ENCODE data around the gene PTH1R. TPM values are rescaled to one million over a fixed set of nuclear protein-coding genes. Genes with fewer than 3 reads are reported as not detected.

The PTH1R gene
- total RNA-seq, 1 donor from 2014 or later: not detected

- H3K27ac Mint-ChIP-seq: no peak overlapping the region
- no peak overlapping the region for H3K9ac ChIP-seq
- no peak overlapping the region for H3K4me3 ChIP-seq
- H3F3A ChIP-seq (ENCODE audit: low read depth): peaks cover 3% of the 10 kb centered on the region
- no peaks in the 10 kb centered on the region for H3K4me1 ChIP-seq
- no peak overlapping the region for H3K4me3 Mint-ChIP-seq
- H3K4me2 ChIP-seq: no peak overlapping the region
- no peak overlapping the region for H3K27ac ChIP-seq
- no peaks in the 10 kb centered on the region for H3K79me2 ChIP-seq (ENCODE audit: low read depth)
- TF ChIP-seq EZH2phosphoT487 (IDR thresholded peaks at IDR 0.05): no peak
- TF ChIP-seq EZH2 (IDR thresholded peaks at IDR 0.05): no peak
- TF ChIP-seq, protein P1, sequence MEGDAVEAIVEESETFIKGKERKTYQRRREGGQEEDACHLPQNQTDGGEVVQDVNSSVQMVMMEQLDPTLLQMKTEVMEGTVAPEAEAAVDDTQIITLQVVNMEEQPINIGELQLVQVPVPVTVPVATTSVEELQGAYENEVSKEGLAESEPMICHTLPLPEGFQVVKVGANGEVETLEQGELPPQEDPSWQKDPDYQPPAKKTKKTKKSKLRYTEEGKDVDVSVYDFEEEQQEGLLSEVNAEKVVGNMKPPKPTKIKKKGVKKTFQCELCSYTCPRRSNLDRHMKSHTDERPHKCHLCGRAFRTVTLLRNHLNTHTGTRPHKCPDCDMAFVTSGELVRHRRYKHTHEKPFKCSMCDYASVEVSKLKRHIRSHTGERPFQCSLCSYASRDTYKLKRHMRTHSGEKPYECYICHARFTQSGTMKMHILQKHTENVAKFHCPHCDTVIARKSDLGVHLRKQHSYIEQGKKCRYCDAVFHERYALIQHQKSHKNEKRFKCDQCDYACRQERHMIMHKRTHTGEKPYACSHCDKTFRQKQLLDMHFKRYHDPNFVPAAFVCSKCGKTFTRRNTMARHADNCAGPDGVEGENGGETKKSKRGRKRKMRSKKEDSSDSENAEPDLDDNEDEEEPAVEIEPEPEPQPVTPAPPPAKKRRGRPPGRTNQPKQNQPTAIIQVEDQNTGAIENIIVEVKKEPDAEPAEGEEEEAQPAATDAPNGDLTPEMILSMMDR (IDR thresholded peaks at IDR 0.05): no peak
- H3K27me3 Mint-ChIP-seq (ENCODE audit: insufficient read depth, low read depth): peaks cover 8% of the 10 kb centered on the region
- H3K36me3 ChIP-seq: peaks cover 16% of the 10 kb centered on the region
- H3K27me3 ChIP-seq: no peaks in the 10 kb centered on the region
- peaks cover 3% of the 10 kb centered on the region for H3K9me3 Mint-ChIP-seq
- DNase-seq (ENCODE audit: low spot score): no peak
- peaks cover 7% of the 10 kb centered on the region for H4K20me1 ChIP-seq (ENCODE audit: low read depth)
- no peaks in the 10 kb centered on the region for H3K4me1 Mint-ChIP-seq
- peaks cover 47% of the 10 kb centered on the region for H3K36me3 Mint-ChIP-seq
- H3K9me3 ChIP-seq (ENCODE audit: low read depth): no peaks in the 10 kb centered on the region
- H2AFZ ChIP-seq (replicated peaks): no peak overlapping the region
These were observed 41.1 kb downstream of the PTH1R start for GRCh38 chr3:46918634-46919033.

GRCh38 chr3:46921041-46921440, 43.5 kb downstream of the PTH1R start:
- Histone ChIP-seq H3K27me3 (no peaks in the 10 kb centered on the region), H2AFZ (replicated peaks) (no peak overlapping the region), H3K36me3 (peaks cover 16% of the 10 kb centered on the region), H3K9ac (no peak overlapping the region), H3K79me2 (ENCODE audit: low read depth) (no peaks in the 10 kb centered on the region), H4K20me1 (ENCODE audit: low read depth) (peaks cover 17% of the 10 kb centered on the region), H3K4me3 (no peak overlapping the region), H3K27ac (no peak overlapping the region), H3K4me1 (no peaks in the 10 kb centered on the region), H3K4me2 (no peak overlapping the region), H3F3A (ENCODE audit: low read depth) (peaks cover 3% of the 10 kb centered on the region), H3K9me3 (ENCODE audit: low read depth) (no peaks in the 10 kb centered on the region)
- H3K4me1 Mint-ChIP-seq: no peaks in the 10 kb centered on the region
- no peak for DNase-seq (ENCODE audit: low spot score)
- peaks cover 8% of the 10 kb centered on the region for H3K27me3 Mint-ChIP-seq (ENCODE audit: insufficient read depth, low read depth)
- H3K36me3 Mint-ChIP-seq: peaks cover 49% of the 10 kb centered on the region
- peaks cover 3% of the 10 kb centered on the region for H3K9me3 Mint-ChIP-seq
- TF ChIP-seq EZH2 (IDR thresholded peaks at IDR 0.05) (no peak), EZH2phosphoT487 (IDR thresholded peaks at IDR 0.05) (no peak)
- TF ChIP-seq, protein P1 (IDR thresholded peaks at IDR 0.05): no peak
- no peak overlapping the region for H3K27ac Mint-ChIP-seq
- no peak overlapping the region for H3K4me3 Mint-ChIP-seq

GRCh38 chr3:46921871-46922271, 44.4 kb downstream of the PTH1R start:
- TF ChIP-seq, protein P1 (IDR thresholded peaks at IDR 0.05): no peak
- TF ChIP-seq EZH2phosphoT487 (IDR thresholded peaks at IDR 0.05) (no peak), EZH2 (IDR thresholded peaks at IDR 0.05) (no peak)
- no peak overlapping the region for H3K9ac ChIP-seq
- H2AFZ ChIP-seq (replicated peaks): no peak overlapping the region
- Mint-ChIP-seq H3K9me3 (peaks cover 3% of the 10 kb centered on the region), H3K27ac (no peak overlapping the region), H3K4me3 (no peak overlapping the region), H3K4me1 (no peaks in the 10 kb centered on the region), H3K27me3 (ENCODE audit: insufficient read depth, low read depth) (peaks cover 8% of the 10 kb centered on the region), H3K36me3 (peaks cover 46% of the 10 kb centered on the region)
- H3K79me2 ChIP-seq (ENCODE audit: low read depth): no peaks in the 10 kb centered on the region
- H3K4me2 ChIP-seq: no peak overlapping the region
- H3K9me3 ChIP-seq (ENCODE audit: low read depth): no peaks in the 10 kb centered on the region
- H4K20me1 ChIP-seq (ENCODE audit: low read depth): peaks cover 18% of the 10 kb centered on the region
- H3K4me1 ChIP-seq: no peaks in the 10 kb centered on the region
- H3K36me3 ChIP-seq: peaks cover 16% of the 10 kb centered on the region
- H3K27me3 ChIP-seq: no peaks in the 10 kb centered on the region
- no peak overlapping the region for H3K27ac ChIP-seq
- peaks cover under 1% of the 10 kb centered on the region for H3F3A ChIP-seq (ENCODE audit: low read depth)
- no peak overlapping the region for H3K4me3 ChIP-seq
- DNase-seq (ENCODE audit: low spot score): no peak

All from neural progenitor cell (in vitro differentiated cells).